Right forelimb (tissue), 1 donor: ENCODE measurements around the gene NTRK1.
A peak's percentile ranks its signal among the peaks of the same experiment; 100 is the strongest.

ENCODE experiments used
- DNase-seq: peaks from one replicate; pipeline ENCODE4 v3.0.0-alpha.2; 2018

NTRK1 gene

GRCh38 chr1:156839426-156840109, 21.1 kb upstream of the NTRK1 start:
- peak; percentile 16 for DNase-seq

GRCh38 chr1:156840186-156840897, 20.3 kb upstream of the NTRK1 start:
- peak; percentile 24 for DNase-seq

DNA sequence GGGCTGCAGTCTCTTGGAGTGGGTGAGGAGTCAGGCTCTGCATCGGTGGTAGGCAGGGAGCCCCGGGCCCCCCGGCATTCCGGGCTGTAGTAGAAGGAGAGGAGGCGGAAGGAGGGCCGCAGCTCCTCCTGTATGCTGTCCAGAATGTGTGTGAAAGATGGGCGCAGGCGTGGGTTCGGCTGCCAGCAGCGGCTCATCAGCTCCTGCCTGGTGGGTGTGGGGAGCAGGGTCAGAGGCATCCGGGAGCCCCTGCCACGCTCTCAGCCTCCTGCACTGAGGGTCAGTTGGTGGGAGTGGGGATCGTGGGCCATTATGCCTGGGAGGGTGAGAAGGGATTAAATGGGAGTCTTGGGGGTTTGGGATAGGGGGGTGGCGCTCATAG, 19.8 kb upstream of the NTRK1 start:
- DNase-seq = peak; percentile 37

DNA sequence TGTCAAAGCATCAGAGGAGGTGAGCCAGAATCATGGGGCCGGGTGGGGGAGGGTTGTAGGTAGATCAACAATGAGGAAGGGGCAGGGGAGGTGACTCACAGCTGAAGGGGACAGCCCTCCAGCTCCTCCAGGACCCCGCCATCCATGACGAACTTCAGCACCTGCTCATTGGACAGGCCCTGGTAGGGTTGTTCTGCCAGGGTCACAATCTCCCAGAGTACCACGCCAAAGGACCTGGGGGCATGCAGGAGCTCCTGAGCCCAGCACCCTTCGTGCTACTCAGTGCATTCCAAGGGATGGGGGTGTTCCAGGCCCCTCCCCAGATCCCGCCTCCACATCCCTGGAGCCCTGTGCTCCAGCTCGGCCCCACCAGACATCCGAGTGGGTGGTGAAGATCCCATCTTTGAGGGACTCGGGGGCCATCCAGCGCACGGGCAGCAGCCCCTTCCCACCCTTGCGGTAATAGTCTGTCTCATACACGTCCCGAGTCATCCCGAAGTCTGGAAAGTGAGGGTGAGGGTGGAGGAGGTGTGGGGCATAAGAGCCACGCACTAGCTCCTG, 19.3 kb upstream of the NTRK1 start:
- DNase-seq = peak; percentile 29

DNA sequence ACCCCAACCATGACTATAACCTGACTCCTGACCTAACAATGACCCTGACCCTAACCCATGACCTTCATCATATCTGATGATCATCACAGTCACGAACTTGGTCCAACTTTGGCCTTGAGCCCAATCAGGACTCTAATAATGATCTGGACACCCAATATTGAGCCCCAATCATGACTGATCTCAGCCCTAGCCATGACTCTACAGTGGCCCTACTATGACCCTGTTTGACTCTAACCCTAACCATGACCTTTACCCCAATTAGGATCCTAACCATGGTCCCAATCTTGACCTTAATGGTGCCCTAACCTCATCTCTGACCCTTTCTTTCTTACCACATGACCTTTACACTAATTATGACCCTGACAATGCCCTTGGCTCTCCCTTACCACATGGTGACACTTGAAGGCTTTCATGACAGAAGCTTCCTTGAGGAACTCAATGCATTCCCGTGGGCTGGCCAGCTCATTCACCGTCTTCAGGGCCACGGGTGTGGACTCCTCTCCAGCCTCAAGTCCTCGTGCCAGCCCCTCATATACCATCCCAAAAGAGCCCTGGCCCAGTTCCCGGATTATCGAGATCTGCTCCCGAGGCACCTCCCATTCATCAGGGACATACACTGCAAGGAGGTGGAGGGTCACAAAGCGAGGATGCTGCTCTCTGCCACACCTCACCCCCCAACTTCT, 17.9 kb upstream of the NTRK1 start:
- DNase-seq = peak; percentile 25

- no peak for DNase-seq
Measured at GRCh38 chr1:156844102-156844501, 16.6 kb upstream of the NTRK1 start.

- peak; percentile 12 for DNase-seq
Measured at GRCh38 chr1:156844638-156845037, 16.0 kb upstream of the NTRK1 start.

- DNase-seq = no peak
Measured at GRCh38 chr1:156845055-156845952, 15.4 kb upstream of the NTRK1 start.

GRCh38 chr1:156845953-156846545, 14.6 kb upstream of the NTRK1 start:
- no peak for DNase-seq

- DNase-seq = no peak
Measured at GRCh38 chr1:156846643-156847042, 14.0 kb upstream of the NTRK1 start.

GRCh38 chr1:156847591-156848460, 12.8 kb upstream of the NTRK1 start:
- no peak for DNase-seq

DNA sequence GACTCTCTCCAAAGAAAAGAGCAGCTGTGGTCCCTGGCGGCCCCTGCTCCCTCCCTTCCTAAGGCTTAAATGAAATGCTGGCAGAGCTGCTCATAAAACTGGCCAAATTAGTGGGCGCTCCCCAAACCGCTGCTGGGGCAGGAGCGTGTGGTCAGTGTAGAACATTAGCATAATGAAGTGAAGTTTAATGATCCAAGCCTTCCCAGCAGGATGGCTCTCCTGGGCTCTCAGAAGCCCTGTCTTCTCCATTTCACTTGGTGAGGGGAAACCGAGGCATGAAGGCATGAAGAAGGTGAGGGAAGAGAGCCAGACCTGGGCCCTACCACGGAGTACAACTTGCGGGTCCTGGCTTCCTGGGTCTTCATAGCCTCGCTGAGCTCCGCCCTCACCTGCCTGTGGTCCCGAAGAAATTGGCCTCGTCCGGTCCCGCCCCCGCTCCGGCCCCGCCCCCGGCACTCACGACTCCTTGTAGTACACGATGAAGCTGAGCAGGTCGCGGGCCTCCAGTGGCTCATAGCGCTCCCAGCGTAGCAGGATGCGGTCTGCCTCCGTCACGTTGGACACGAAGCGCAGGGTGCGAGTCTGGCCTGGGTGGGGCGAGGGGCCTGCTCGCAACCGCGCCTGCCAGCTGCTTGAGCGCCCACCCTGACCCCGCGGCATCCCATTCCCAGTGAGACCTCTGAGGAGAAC, 12.1 kb upstream of the NTRK1 start:
- DNase-seq = no peak

GRCh38 chr1:156849151-156849496, 11.5 kb upstream of the NTRK1 start:
- no peak for DNase-seq

DNA sequence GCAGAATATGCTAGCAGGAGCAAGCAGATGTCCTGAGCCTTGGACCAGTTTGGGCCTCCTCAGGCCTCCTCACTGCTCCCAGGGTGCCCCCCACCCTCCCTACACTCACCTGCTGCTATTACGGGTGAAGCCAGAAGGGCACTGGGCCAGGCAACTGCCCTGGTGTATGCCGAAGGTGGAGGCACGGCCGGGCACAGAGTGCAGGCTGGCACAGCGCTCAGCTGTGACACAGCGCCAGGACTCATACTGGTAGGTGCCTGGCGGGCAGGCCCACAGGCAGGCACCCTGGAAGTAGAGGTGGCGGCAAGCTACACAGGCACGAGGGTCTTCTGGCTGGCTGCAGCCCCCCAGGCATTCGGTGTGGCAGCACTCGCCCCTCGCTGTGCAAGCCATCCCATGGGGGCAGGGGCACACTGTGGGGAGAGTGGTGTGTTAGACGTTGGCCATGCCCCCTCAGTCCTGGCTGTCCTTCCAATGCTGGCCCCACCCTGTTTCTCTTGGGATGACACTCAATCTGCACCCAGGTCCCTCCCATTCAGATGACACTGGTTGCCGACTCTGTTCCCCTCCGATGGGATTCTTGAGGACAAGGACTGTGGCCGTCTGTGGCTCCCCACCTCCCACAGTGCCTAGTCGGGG, 8.8 kb upstream of the NTRK1 start:
- DNase-seq = no peak

DNA sequence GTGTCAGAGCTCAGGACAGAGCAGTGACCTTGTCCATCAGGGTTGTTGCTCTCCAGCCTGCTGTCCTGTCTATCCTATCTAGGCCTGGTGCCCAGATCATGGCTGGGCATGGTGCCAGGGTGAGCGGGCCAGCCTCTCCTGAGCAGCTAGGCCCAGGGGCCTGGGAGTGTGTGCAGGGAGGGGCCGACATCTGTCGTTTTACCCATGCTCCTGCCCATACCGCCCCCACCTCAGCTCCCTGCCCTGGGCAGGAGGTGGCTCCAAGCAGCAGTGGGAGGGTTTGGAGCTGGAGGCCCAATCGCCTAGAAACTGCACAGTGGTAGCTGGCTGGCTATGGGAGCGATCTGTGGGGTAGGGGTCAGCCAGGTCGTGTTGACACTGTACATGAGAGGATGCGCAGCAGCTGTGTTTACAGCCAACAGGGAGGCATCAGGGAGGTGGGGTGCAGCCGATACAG, 8.2 kb upstream of the NTRK1 start:
- DNase-seq = peak; percentile 64

GRCh38 chr1:156853761-156854160, 6.9 kb upstream of the NTRK1 start:
- no peak for DNase-seq

DNA sequence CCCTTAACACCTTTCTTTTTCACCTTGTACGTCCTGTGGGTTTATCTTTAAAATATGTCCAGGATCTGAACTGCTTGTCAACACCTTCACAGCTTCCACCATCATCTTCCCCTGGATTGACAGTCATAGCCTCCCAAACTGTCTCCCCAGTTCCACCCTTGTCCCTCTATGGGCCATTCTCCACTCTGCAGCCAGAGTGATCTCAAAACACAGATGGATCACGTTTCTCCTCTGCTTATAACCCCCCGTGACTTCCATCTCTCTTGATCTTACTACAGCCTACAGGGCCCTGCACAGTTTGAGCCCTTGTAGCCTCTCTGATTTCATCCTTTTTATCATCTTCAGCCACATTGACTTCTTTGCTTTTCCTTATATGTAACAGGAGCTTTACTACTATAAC, 6.0 kb upstream of the NTRK1 start:
- DNase-seq = no peak

- DNase-seq = no peak
Measured at GRCh38 chr1:156856282-156856785, 4.3 kb upstream of the NTRK1 start.

DNA sequence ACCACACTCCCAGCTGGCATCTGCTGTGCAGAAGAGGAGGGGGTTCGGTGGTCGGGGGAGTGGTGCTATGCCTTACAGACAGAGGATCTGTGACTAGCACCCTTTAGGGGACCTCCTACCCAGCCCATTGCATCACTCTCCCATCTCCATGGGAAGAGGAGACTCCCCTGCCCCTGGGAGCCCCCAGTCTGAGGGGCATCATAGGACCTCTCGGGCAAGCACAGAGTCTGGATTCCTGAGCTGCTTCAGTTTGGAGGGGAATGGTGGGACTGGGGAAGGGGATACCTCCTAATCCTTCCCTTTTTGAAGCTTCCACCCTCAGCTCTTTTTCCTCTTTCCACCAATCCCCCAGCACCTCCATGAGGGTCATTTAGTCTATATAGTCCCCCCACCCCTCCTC, 3.1 kb upstream of the NTRK1 start:
- no peak for DNase-seq

- no peak for DNase-seq
Measured at GRCh38 chr1:156858555-156858956, 2.1 kb upstream of the NTRK1 start.
